Loucy (cell line): ENCODE measurements around the gene ERGIC3.

Source experiments
- H2AFZ ChIP-seq: fragments of 200-600 bp; sonication (generic); 2 replicates; pipeline ENCODE4 v1.6.0; 2016; ENCODE audit warnings: antibody characterized with exemption, mild to moderate bottlenecking, low read length, moderate library complexity
- H3F3A ChIP-seq: fragments of 200-600 bp; 2 replicates; pipeline ENCODE4 v1.6.0; 2016; ENCODE audit warnings: antibody characterized with exemption, low read depth, mild to moderate bottlenecking
- H3K27me3 ChIP-seq: fragments of 200-600 bp; sonication (generic); 2 replicates; pipeline ENCODE4 v1.6.1; 2014; ENCODE audit warnings: low read length, mild to moderate bottlenecking; ENCODE audit not compliant: insufficient read depth, poor library complexity, severe bottlenecking
- H3K36me3 ChIP-seq: fragments of 200-600 bp; sonication (generic); 2 replicates; pipeline ENCODE4 v1.6.1; 2016; ENCODE audit warnings: low read length; ENCODE audit not compliant: insufficient read depth
- H3K4me1 ChIP-seq: fragments of 200-600 bp; sonication (generic); 2 replicates; pipeline ENCODE4 v1.5.1; 2014; ENCODE audit warnings: low read length, mild to moderate bottlenecking; ENCODE audit not compliant: insufficient read depth, poor library complexity, severe bottlenecking
- H3K4me2 ChIP-seq: fragments of 200-600 bp; sonication (generic); 2 replicates; pipeline ENCODE4 v1.6.0; 2014; ENCODE audit warnings: antibody characterized with exemption, low read length, low read depth, mild to moderate bottlenecking; ENCODE audit not compliant: poor library complexity, severe bottlenecking
- H3K4me3 ChIP-seq: fragments of 200-600 bp; sonication (generic); 2 replicates; pipeline ENCODE4 v1.5.1; 2014; ENCODE audit warnings: low read length, mild to moderate bottlenecking, mixed read lengths; ENCODE audit not compliant: poor library complexity, severe bottlenecking
- H3K79me2 ChIP-seq: fragments of 200-600 bp; sonication (generic); 2 replicates; pipeline ENCODE4 v1.6.1; 2014; ENCODE audit warnings: low read length; ENCODE audit not compliant: insufficient read depth
- H3K9ac ChIP-seq: fragments of 200-600 bp; sonication (generic); 2 replicates; pipeline ENCODE4 v1.6.0; 2014; ENCODE audit warnings: mild to moderate bottlenecking, low read depth, low read length, moderate library complexity; ENCODE audit not compliant: poor library complexity, severe bottlenecking
- H3K9me2 ChIP-seq: fragments of 200-600 bp; sonication (generic); replicated peaks from 2 replicates; pipeline ENCODE4 v1.6.1; 2016; ENCODE audit warnings: low read depth, low read length, mixed read lengths
- H3K9me3 ChIP-seq: fragments of 200-600 bp; sonication (generic); 2 replicates; pipeline ENCODE4 v1.6.1; 2014; ENCODE audit warnings: mild to moderate bottlenecking, antibody characterized with exemption, low read length, low read depth; ENCODE audit not compliant: insufficient read depth
- H4K20me1 ChIP-seq: fragments of 200-600 bp; sonication (generic); 2 replicates; pipeline ENCODE4 v1.6.0; 2014; ENCODE audit warnings: antibody characterized with exemption, low read length, mild to moderate bottlenecking; ENCODE audit not compliant: insufficient read depth, poor library complexity, severe bottlenecking
- EZH2phosphoT487 ChIP-seq: fragments of 200-600 bp; IDR thresholded peaks from 2 replicates; pipeline ENCODE4 v1.6.1; 2018; ENCODE audit warnings: antibody characterized with exemption, mild to moderate bottlenecking, moderate library complexity, borderline replicate concordance
- TF ChIP-seq, protein P1 (sequence below): fragments of 200-600 bp; sonication (generic); conservative IDR thresholded peaks from 2 replicates; pipeline ENCODE4 v1.5.1; 2014; ENCODE audit warnings: mild to moderate bottlenecking, antibody characterized with exemption, low read length

The ERGIC3 gene

DNA sequence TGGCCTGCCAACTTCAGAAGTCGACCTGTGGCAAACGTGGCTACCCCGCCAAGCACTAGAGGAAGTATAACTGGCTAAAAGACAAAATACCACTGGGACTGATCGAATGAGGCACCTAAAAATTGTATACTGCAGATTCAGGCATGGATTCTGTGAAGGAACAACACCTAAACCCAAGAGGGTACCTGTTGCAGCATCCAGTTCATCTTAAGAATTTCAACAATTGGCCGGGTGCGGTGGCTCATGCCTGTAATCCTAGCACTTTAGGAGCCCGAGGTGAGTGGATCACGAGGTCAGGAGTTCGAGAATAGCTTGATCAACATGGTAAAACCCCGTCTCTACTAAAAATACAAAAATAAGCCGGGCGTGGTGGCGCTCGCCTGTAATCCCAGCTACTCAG is 46.5 kb downstream of the ERGIC3 start:
- no peaks in the 10 kb centered on the region for H3K79me2 ChIP-seq
- no peak overlapping the region for H3K9ac ChIP-seq
- no peaks in the 10 kb centered on the region for H3K36me3 ChIP-seq
- H3F3A ChIP-seq: no peaks in the 10 kb centered on the region
- H3K4me2 ChIP-seq: no peak overlapping the region
- H3K9me3 ChIP-seq: no peaks in the 10 kb centered on the region
- H2AFZ ChIP-seq: no peak overlapping the region
- H3K27me3 ChIP-seq: no peaks in the 10 kb centered on the region
- TF ChIP-seq, protein P1, sequence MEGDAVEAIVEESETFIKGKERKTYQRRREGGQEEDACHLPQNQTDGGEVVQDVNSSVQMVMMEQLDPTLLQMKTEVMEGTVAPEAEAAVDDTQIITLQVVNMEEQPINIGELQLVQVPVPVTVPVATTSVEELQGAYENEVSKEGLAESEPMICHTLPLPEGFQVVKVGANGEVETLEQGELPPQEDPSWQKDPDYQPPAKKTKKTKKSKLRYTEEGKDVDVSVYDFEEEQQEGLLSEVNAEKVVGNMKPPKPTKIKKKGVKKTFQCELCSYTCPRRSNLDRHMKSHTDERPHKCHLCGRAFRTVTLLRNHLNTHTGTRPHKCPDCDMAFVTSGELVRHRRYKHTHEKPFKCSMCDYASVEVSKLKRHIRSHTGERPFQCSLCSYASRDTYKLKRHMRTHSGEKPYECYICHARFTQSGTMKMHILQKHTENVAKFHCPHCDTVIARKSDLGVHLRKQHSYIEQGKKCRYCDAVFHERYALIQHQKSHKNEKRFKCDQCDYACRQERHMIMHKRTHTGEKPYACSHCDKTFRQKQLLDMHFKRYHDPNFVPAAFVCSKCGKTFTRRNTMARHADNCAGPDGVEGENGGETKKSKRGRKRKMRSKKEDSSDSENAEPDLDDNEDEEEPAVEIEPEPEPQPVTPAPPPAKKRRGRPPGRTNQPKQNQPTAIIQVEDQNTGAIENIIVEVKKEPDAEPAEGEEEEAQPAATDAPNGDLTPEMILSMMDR: no peak
- TF ChIP-seq EZH2phosphoT487: no peak
- H4K20me1 ChIP-seq: no peaks in the 10 kb centered on the region
- no peaks in the 10 kb centered on the region for H3K4me1 ChIP-seq
- H3K4me3 ChIP-seq: no peak overlapping the region
- no peaks in the 10 kb centered on the region for H3K9me2 ChIP-seq

DNA sequence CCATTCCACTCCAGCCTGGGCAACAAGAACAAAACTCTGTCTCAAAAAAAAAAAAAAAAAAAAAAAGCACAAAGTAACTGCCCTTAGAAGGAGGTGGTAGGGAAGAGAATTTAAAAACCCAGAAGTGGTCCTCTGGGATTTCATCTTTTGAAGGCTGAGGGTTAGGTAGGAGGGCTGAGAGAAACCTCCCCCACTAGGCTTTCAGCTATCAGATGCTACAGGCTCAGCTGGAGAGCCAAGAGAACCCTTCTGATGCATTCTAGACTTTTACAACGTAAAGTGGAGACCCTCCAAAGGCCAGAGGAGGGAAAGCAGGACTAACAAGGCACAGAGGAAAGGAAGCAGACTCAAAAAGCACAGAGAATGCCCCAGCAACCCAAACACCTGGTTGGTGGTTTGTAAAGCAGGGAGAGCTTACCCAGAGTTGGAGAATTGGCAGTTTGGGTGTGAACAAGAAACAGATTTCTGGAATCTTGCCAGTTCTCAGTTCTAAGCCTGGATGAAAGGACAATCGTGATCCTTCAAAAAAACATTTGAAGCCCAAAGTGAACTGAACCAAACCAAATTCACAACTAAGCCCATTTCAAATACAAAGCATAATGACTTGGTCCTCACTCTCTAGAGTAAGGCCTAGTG is 50.6 kb downstream of the ERGIC3 start:
- no peaks in the 10 kb centered on the region for H3F3A ChIP-seq
- no peak overlapping the region for H3K4me3 ChIP-seq
- H3K79me2 ChIP-seq: no peaks in the 10 kb centered on the region
- no peak overlapping the region for H3K9ac ChIP-seq
- H4K20me1 ChIP-seq: no peaks in the 10 kb centered on the region
- H3K9me2 ChIP-seq: no peaks in the 10 kb centered on the region
- no peak for TF ChIP-seq EZH2phosphoT487
- TF ChIP-seq, protein P1: no peak
- no peak overlapping the region for H3K4me2 ChIP-seq
- H2AFZ ChIP-seq: no peak overlapping the region
- H3K27me3 ChIP-seq: no peaks in the 10 kb centered on the region
- no peaks in the 10 kb centered on the region for H3K4me1 ChIP-seq
- H3K36me3 ChIP-seq: no peaks in the 10 kb centered on the region
- H3K9me3 ChIP-seq: no peaks in the 10 kb centered on the region

DNA sequence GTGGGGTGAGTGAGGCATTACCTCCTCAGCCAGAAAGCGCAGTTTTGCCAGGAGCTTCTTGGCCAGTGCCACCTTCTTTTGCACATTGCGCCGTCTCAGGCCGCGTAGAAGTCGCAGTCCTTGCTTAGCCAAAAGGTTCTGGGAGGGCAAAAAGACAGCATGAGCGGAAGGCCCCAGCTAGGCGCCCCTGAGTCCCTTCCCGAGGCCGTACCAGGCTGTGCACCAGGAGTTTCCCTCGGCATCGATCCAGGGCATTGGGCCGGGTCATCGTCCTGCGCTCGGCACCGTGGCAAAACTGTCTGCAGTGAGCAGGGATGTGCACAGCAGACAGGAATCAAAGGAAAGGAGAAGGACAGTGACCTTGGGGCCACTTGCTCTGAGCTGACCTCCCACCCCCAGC is 53.6 kb downstream of the ERGIC3 start:
- no peaks in the 10 kb centered on the region for H3F3A ChIP-seq
- no peaks in the 10 kb centered on the region for H3K36me3 ChIP-seq
- no peaks in the 10 kb centered on the region for H3K9me3 ChIP-seq
- H3K9me2 ChIP-seq: no peaks in the 10 kb centered on the region
- H3K4me1 ChIP-seq: no peaks in the 10 kb centered on the region
- H2AFZ ChIP-seq: no peak overlapping the region
- TF ChIP-seq EZH2phosphoT487: no peak
- no peaks in the 10 kb centered on the region for H3K79me2 ChIP-seq
- H3K4me2 ChIP-seq: no peak overlapping the region
- H3K9ac ChIP-seq: no peak overlapping the region
- H4K20me1 ChIP-seq: no peaks in the 10 kb centered on the region
- H3K4me3 ChIP-seq: no peak overlapping the region
- H3K27me3 ChIP-seq: no peaks in the 10 kb centered on the region

DNA sequence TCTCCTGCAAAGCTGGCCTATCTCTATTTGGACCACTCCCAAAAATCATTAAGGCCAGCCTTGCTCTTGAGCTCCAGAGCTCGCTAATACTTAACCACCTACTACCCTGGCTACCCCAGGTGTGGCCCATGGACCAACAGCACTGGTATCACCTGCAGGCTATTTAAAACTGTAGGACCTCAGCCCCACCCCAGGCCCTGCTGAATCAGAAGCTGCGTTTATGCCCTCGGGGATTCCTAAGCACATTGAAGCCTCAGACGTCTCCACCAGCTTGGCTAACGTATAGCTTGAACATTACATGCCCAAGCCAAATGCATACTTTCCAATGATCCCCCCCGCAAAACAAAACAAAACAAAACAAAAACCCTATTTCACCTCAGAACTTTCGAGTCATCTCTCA is 54.0 kb downstream of the ERGIC3 start:
- no peaks in the 10 kb centered on the region for H3K9me3 ChIP-seq
- H2AFZ ChIP-seq: no peak overlapping the region
- TF ChIP-seq, protein P1: no peak
- TF ChIP-seq EZH2phosphoT487: no peak
- no peaks in the 10 kb centered on the region for H3K36me3 ChIP-seq
- no peaks in the 10 kb centered on the region for H4K20me1 ChIP-seq
- no peaks in the 10 kb centered on the region for H3F3A ChIP-seq
- H3K9ac ChIP-seq: no peak overlapping the region
- no peak overlapping the region for H3K4me2 ChIP-seq
- H3K9me2 ChIP-seq: no peaks in the 10 kb centered on the region
- H3K4me1 ChIP-seq: no peaks in the 10 kb centered on the region
- H3K27me3 ChIP-seq: no peaks in the 10 kb centered on the region
- H3K79me2 ChIP-seq: no peaks in the 10 kb centered on the region
- no peak overlapping the region for H3K4me3 ChIP-seq
